H9 (cell line): ENCODE data around the gene WDR70. TPM values are rescaled to one million over a fixed set of nuclear protein-coding genes. Genes with fewer than 3 reads are reported as not detected.
"Not testable (repeated sequence)": the region's sequence is repeated elsewhere in the genome, so short reads cannot be mapped to it uniquely, and the experiment has no call there.

Experiments
- DNase-seq: peaks from one replicate; pipeline ENCODE4 v3.0.0-alpha.2; 2017
- H2AFZ ChIP-seq: one replicate; pipeline ENCODE4 v1.6.1; 2013; ENCODE audit warnings: mild to moderate bottlenecking, low read length, control low read depth, moderate library complexity
- H2AK5ac ChIP-seq: 2 replicates; pipeline ENCODE4 v1.6.1; 2013; ENCODE audit warnings: low read length, control low read depth, mixed read lengths; ENCODE audit not compliant: insufficient read length
- H2BK120ac ChIP-seq: one replicate; pipeline ENCODE4 v1.6.1; 2013; ENCODE audit warnings: low read depth, mild to moderate bottlenecking, low read length, control low read depth, inconsistent platforms; ENCODE audit not compliant: poor library complexity, severe bottlenecking
- H2BK12ac ChIP-seq: 2 replicates; pipeline ENCODE4 v1.6.1; 2013; ENCODE audit warnings: low read length, control low read depth, mixed read lengths, low read depth; ENCODE audit not compliant: insufficient read length
- H2BK15ac ChIP-seq: 2 replicates; pipeline ENCODE4 v1.6.1; 2013; ENCODE audit warnings: low read depth, low read length, control low read depth
- H2BK20ac ChIP-seq: one replicate; pipeline ENCODE4 v1.6.1; 2013; ENCODE audit warnings: low read depth, mild to moderate bottlenecking, low read length, control low read depth, inconsistent platforms; ENCODE audit not compliant: poor library complexity, severe bottlenecking
- H2BK5ac ChIP-seq: 2 replicates; pipeline ENCODE4 v1.6.1; 2013; ENCODE audit warnings: low read length, control low read depth, mixed read lengths; ENCODE audit not compliant: insufficient read length
- H3K14ac ChIP-seq: 2 replicates; pipeline ENCODE4 v1.6.1; 2013; ENCODE audit warnings: low read length, control low read depth; ENCODE audit not compliant: insufficient read depth
- H3K18ac ChIP-seq: 2 replicates; pipeline ENCODE4 v1.6.1; 2013; ENCODE audit warnings: low read depth, mild to moderate bottlenecking, mixed read lengths, low read length, control low read depth; ENCODE audit not compliant: insufficient read length
- H3K23ac ChIP-seq: 2 replicates; pipeline ENCODE4 v1.6.1; 2013; ENCODE audit warnings: low read length, control low read depth, mixed read lengths, low read depth; ENCODE audit not compliant: insufficient read length
- H3K23me2 ChIP-seq: 2 replicates; pipeline ENCODE4 v1.6.1; 2013; ENCODE audit warnings: low read depth, mild to moderate bottlenecking, mixed read lengths, low read length, control low read depth; ENCODE audit not compliant: insufficient read length, poor library complexity, severe bottlenecking
- H3K27ac ChIP-seq: 2 replicates; pipeline ENCODE4 v1.5.1; 2013; ENCODE audit warnings: low read length, control low read depth, mixed read lengths, low read depth; ENCODE audit not compliant: insufficient read length
- H3K27me3 ChIP-seq: 2 replicates; pipeline ENCODE4 v1.6.1; 2013; ENCODE audit warnings: low read length, control low read depth, inconsistent platforms; ENCODE audit not compliant: insufficient read depth
- H3K4ac ChIP-seq: 2 replicates; pipeline ENCODE4 v1.6.1; 2013; ENCODE audit warnings: low read depth, mild to moderate bottlenecking, control low read depth, inconsistent platforms, low read length, moderate library complexity
- H3K4me1 ChIP-seq: 2 replicates; pipeline ENCODE4 v1.6.1; 2013; ENCODE audit warnings: low read length, control low read depth, inconsistent platforms; ENCODE audit not compliant: insufficient read depth
- H3K4me2 ChIP-seq: 2 replicates; pipeline ENCODE4 v1.6.1; 2013; ENCODE audit warnings: low read length, control low read depth, mixed read lengths; ENCODE audit not compliant: insufficient read length, insufficient read depth
- H3K56ac ChIP-seq: 2 replicates; pipeline ENCODE4 v1.6.1; 2013; ENCODE audit warnings: low read depth, mild to moderate bottlenecking, mixed read lengths, low read length, control low read depth; ENCODE audit not compliant: insufficient read length
- H3K79me1 ChIP-seq: 2 replicates; pipeline ENCODE4 v1.6.1; 2013; ENCODE audit warnings: low read depth, mild to moderate bottlenecking, moderate library complexity, low read length, control low read depth, inconsistent platforms; ENCODE audit not compliant: insufficient read depth, poor library complexity, severe bottlenecking
- H3K79me2 ChIP-seq: 2 replicates; pipeline ENCODE4 v1.6.1; 2013; ENCODE audit warnings: low read length, control low read depth, inconsistent platforms; ENCODE audit not compliant: insufficient read depth
- H3K9ac ChIP-seq: 2 replicates; pipeline ENCODE4 v1.6.1; 2013; ENCODE audit warnings: low read length, control low read depth, mixed read lengths; ENCODE audit not compliant: insufficient read length; ENCODE audit errors: extremely low read depth
- H3K9me3 ChIP-seq: one replicate; pipeline ENCODE4 v1.6.1; 2013; ENCODE audit warnings: low read depth, low read length, inconsistent platforms; ENCODE audit not compliant: control insufficient read depth
- H3T11ph ChIP-seq: one replicate; pipeline ENCODE4 v1.6.1; 2013; ENCODE audit warnings: mild to moderate bottlenecking, low read length, control low read depth, inconsistent platforms
- H4K20me1 ChIP-seq: one replicate; pipeline ENCODE4 v1.6.1; 2013; ENCODE audit not compliant: control insufficient read depth, insufficient read length, insufficient read depth
- H4K5ac ChIP-seq: 2 replicates; pipeline ENCODE4 v1.6.1; 2013; ENCODE audit warnings: low read depth, mild to moderate bottlenecking, mixed read lengths, low read length, control low read depth; ENCODE audit not compliant: insufficient read length
- H4K8ac ChIP-seq: replicated peaks from 2 replicates; pipeline ENCODE4 v1.6.1; 2013; ENCODE audit warnings: low read length, control low read depth, mixed read lengths, low read depth; ENCODE audit not compliant: insufficient read length
- H4K91ac ChIP-seq: 2 replicates; pipeline ENCODE4 v1.6.1; 2013; ENCODE audit warnings: low read depth, mild to moderate bottlenecking, moderate library complexity, mixed read lengths, low read length, control low read depth; ENCODE audit not compliant: insufficient read length
- H3K27ac Mint-ChIP-seq, 3 experiments: 2 replicates in 2 of 3; 3 replicates in 1 of 3; pipeline ENCODE4 v1.8.0; 2020 to 2021; ENCODE audit warnings: mixed read lengths in 3 of 3, mild to moderate bottlenecking in 1 of 3, moderate library complexity in 1 of 3
- H3K27me3 Mint-ChIP-seq: 2 replicates; pipeline ENCODE4 v1.8.0; 2021; ENCODE audit warnings: low read depth, mild to moderate bottlenecking, moderate library complexity, mixed read lengths
- H3K36me3 Mint-ChIP-seq, 3 experiments: 2 replicates in 2 of 3; 3 replicates in 1 of 3; pipeline ENCODE4 v1.8.0; 2020 to 2021; ENCODE audit warnings: low read depth in 3 of 3, mixed read lengths in 3 of 3; ENCODE audit not compliant: insufficient read depth in 1 of 3
- H3K4me1 Mint-ChIP-seq, 2 experiments: 2 replicates each; pipeline ENCODE4 v1.8.0; 2020; ENCODE audit warnings: mixed read lengths in 2 of 2
- H3K4me3 Mint-ChIP-seq, 2 experiments: 2 replicates in 1 of 2; 3 replicates in 1 of 2; pipeline ENCODE4 v1.8.0; 2020 to 2021; ENCODE audit warnings: mild to moderate bottlenecking in 2 of 2, mixed read lengths in 2 of 2, moderate library complexity in 1 of 2
- H3K9me3 Mint-ChIP-seq, 2 experiments: 2 replicates in 1 of 2; 3 replicates in 1 of 2; pipeline ENCODE4 v1.8.0; 2020; ENCODE audit warnings: mild to moderate bottlenecking in 2 of 2, mixed read lengths in 2 of 2, moderate library complexity in 1 of 2
- WGBS: extraction: QIAGEN DNeasy Blood & Tissue Kit; methylation state at CpG from one replicate; pipeline ENCODE4 v1.1.7; 2013; ENCODE audit warnings: missing lambda C conversion rate, low lambda C conversion rate, mixed read lengths; ENCODE audit not compliant: insufficient read length; ENCODE audit errors: extremely low coverage; 5-methylcytosine and 5-hydroxymethylcytosine counted together
- total RNA-seq: library from RNA; stranded (reverse); gene quantifications from 2 replicates; pipeline ENCODE4 v1.2.1, GENCODE V29; 2021

The WDR70 gene
- total RNA-seq, 1 experiment from 2014 or later: 38.1 TPM

DNA sequence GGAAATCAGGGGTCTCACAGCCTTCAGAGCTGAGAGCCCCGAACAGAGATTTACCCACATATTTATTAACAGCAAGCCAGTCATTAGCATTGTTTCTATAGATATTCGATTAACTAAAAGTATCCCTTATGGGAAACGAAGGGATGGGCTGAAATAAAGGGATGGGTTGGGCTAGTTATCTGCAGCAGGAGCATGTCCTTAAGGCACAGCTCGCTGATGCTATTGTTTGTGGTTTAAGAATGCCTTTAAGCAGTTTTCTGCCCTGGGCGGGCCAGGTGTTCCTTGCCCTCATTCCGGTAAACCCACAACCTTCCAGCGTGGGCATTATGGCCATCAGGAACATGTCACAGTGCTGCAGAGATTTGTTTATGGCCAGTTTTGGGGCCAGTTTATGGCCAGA, 74.1 kb downstream of the WDR70 start:
- H3K4ac ChIP-seq, H3K18ac ChIP-seq, H3K4me3 Mint-ChIP-seq, H2BK120ac ChIP-seq, H2AFZ ChIP-seq, H3K27ac ChIP-seq, H3K4me1 ChIP-seq, H3K23ac ChIP-seq, H3K79me1 ChIP-seq, H4K8ac ChIP-seq, H3K9ac ChIP-seq, H3K23me2 ChIP-seq, H3K79me2 ChIP-seq, H3T11ph ChIP-seq, H2BK5ac ChIP-seq, H2BK20ac ChIP-seq, H4K5ac ChIP-seq, H4K20me1 ChIP-seq, H3K9me3 ChIP-seq, H3K14ac ChIP-seq, H3K27me3 ChIP-seq, H2BK12ac ChIP-seq, H4K91ac ChIP-seq, H3K27ac Mint-ChIP-seq, H2BK15ac ChIP-seq, H3K4me2 ChIP-seq, H3K56ac ChIP-seq, H3K4me1 Mint-ChIP-seq, DNase-seq, H3K27me3 Mint-ChIP-seq, H2AK5ac ChIP-seq: not testable (repeated sequence)
- Mint-ChIP-seq H3K9me3 (peaks cover 17 to 29% of the 10 kb centered on the region in 2 experiments), H3K36me3 (peaks cover 28 to 43% (median 41%) of the 10 kb centered on the region in 3 experiments)
- no CpG with 5 or more reads among the region's 7 CpGs for WGBS

- not testable (repeated sequence) for H4K5ac ChIP-seq, H3K4ac ChIP-seq, H3T11ph ChIP-seq, H3K27ac ChIP-seq, H2AK5ac ChIP-seq, H2BK5ac ChIP-seq, H3K79me2 ChIP-seq, H3K27me3 ChIP-seq, H2BK15ac ChIP-seq, H3K56ac ChIP-seq, H3K4me1 Mint-ChIP-seq, H3K9ac ChIP-seq, H2BK20ac ChIP-seq, H2BK120ac ChIP-seq, H3K14ac ChIP-seq, H3K18ac ChIP-seq, H3K23ac ChIP-seq, H4K91ac ChIP-seq, H3K27ac Mint-ChIP-seq, H3K9me3 ChIP-seq, DNase-seq, H3K4me2 ChIP-seq, H3K27me3 Mint-ChIP-seq, H4K20me1 ChIP-seq, H4K8ac ChIP-seq, H3K4me3 Mint-ChIP-seq, H3K23me2 ChIP-seq, H3K79me1 ChIP-seq, H3K4me1 ChIP-seq, H2AFZ ChIP-seq, H2BK12ac ChIP-seq
- H3K36me3 Mint-ChIP-seq: peaks cover 25 to 38% (median 34%) of the 10 kb centered on the region in 3 experiments
- no CpG with 5 or more reads among the region's 1 CpG for WGBS
- peaks cover 17 to 24% of the 10 kb centered on the region in 2 experiments for H3K9me3 Mint-ChIP-seq
These were observed 75.4 kb downstream of the WDR70 start for GRCh38 chr5:37454402-37455055.
